Astrocyte of the cerebellum (primary cell): ENCODE results near the gene STK25.

ENCODE experiments used
- DNase-seq: peaks from one replicate; pipeline ENCODE4 v3.0.0-alpha.2; 2011; ENCODE audit warnings: low read depth
- H3K4me3 ChIP-seq: 2 replicates; pipeline ENCODE4 v1.5.1; 2011; ENCODE audit warnings: mild to moderate bottlenecking, low read depth, low read length, moderate library complexity
- CTCF ChIP-seq: IDR thresholded peaks from 2 replicates; pipeline ENCODE4 v1.5.1; 2012; ENCODE audit warnings: low read length, low read depth, moderate library complexity, mild to moderate bottlenecking; ENCODE audit errors: missing control alignments
- in situ Hi-C: cut with HindIII; loops from 2 replicates; pipeline ENCODE4 v1.10.0; 2017; ENCODE audit warnings: low sequenced_read_pairs

Gene STK25

GRCh38 chr2:241508240-241509154 lies at the start of gene STK25:
Gene STK25, minus strand, starts transcription at chr2:241508584. Its CDS starts 549 bp downstream, at chr2:241508035.
- H3K4me3 ChIP-seq, result peak within 1 kb of the TSS; percentile 83
- no peak for TF ChIP-seq CTCF
- peak; percentile 94 for DNase-seq
- in situ Hi-C loops, result no loop called here

GRCh38 chr2:241556746-241557145 lies 48.4 kb upstream of the STK25 start:
- TF ChIP-seq CTCF, result no peak
- H3K4me3 ChIP-seq, result no peak overlapping the region
- DNase-seq, result no peak
- in situ Hi-C loops, result no loop called here

GRCh38 chr2:241555711-241556110 lies 47.3 kb upstream of the STK25 start:
- no peak overlapping the region for H3K4me3 ChIP-seq
- DNase-seq, result no peak
- in situ Hi-C loops, result no loop called here
- no peak for TF ChIP-seq CTCF

- H3K4me3 ChIP-seq, result no peak overlapping the region
- no peak for TF ChIP-seq CTCF
- in situ Hi-C loops, result no loop called here
- no peak for DNase-seq
Observed at GRCh38 chr2:241554610-241555322, 46.4 kb upstream of the STK25 start.

- in situ Hi-C loops, result no loop called here
- H3K4me3 ChIP-seq, result no peak overlapping the region
- no peak for DNase-seq
- no peak for TF ChIP-seq CTCF
Observed at GRCh38 chr2:241553981-241554380, 45.6 kb upstream of the STK25 start.

- no peak overlapping the region for H3K4me3 ChIP-seq
- no peak for TF ChIP-seq CTCF
- in situ Hi-C loops, result no loop called here
- no peak for DNase-seq
Observed at GRCh38 chr2:241553512-241553830, 45.1 kb upstream of the STK25 start.
